GM06990 (cell line): ENCODE measurements around the gene HMCES.

Experiments
- DNase-seq: peaks from one replicate; pipeline ENCODE4 v3.0.0-alpha.2; 2011; ENCODE audit not compliant: insufficient read length; ENCODE audit errors: extremely low read depth
- H3K27me3 ChIP-seq: replicated peaks from 2 replicates; pipeline ENCODE4 v1.6.0; 2011; ENCODE audit warnings: low read length; ENCODE audit not compliant: control insufficient read depth, insufficient read depth
- H3K36me3 ChIP-seq: 2 replicates; pipeline ENCODE4 v1.5.1; 2011; ENCODE audit warnings: low read length; ENCODE audit not compliant: control insufficient read depth, insufficient read depth
- H3K4me3 ChIP-seq: replicated peaks from 2 replicates; pipeline ENCODE4 v1.5.1; 2011; ENCODE audit warnings: low read depth, mild to moderate bottlenecking, control low read depth, low read length
- TF ChIP-seq, protein P1 (sequence below): IDR thresholded peaks from 2 replicates; pipeline ENCODE4 v1.5.1; 2011; ENCODE audit warnings: low read length, control low read depth, mild to moderate bottlenecking, inconsistent platforms; ENCODE audit not compliant: insufficient read depth, poor library complexity, severe bottlenecking

Gene HMCES

DNA sequence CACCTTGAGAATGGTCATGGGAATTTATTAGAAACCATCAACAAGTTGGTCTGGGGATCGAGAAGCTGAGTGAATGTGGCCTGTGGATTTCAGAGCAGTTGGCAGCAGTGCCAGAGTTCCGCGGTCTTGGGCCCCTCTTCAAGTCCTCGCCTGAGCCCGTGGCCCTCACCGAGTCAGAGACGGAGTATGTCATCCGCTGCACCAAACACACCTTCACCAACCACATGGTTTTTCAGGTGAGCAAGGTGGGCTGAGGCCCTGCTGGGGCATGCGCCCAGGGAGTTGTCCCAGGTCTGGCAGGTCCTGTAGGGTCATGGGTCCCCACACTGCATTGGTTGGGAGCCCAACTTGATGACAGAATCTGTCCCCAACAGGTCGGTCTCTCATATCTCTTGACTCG, 7.0 kb upstream of the HMCES start:
- Histone ChIP-seq H3K27me3 (no peaks in the 10 kb centered on the region), H3K36me3 (peaks cover 39% of the 10 kb centered on the region), H3K4me3 (no peak overlapping the region)
- TF ChIP-seq, protein P1, sequence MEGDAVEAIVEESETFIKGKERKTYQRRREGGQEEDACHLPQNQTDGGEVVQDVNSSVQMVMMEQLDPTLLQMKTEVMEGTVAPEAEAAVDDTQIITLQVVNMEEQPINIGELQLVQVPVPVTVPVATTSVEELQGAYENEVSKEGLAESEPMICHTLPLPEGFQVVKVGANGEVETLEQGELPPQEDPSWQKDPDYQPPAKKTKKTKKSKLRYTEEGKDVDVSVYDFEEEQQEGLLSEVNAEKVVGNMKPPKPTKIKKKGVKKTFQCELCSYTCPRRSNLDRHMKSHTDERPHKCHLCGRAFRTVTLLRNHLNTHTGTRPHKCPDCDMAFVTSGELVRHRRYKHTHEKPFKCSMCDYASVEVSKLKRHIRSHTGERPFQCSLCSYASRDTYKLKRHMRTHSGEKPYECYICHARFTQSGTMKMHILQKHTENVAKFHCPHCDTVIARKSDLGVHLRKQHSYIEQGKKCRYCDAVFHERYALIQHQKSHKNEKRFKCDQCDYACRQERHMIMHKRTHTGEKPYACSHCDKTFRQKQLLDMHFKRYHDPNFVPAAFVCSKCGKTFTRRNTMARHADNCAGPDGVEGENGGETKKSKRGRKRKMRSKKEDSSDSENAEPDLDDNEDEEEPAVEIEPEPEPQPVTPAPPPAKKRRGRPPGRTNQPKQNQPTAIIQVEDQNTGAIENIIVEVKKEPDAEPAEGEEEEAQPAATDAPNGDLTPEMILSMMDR: no peak
- DNase-seq: no peak

DNA sequence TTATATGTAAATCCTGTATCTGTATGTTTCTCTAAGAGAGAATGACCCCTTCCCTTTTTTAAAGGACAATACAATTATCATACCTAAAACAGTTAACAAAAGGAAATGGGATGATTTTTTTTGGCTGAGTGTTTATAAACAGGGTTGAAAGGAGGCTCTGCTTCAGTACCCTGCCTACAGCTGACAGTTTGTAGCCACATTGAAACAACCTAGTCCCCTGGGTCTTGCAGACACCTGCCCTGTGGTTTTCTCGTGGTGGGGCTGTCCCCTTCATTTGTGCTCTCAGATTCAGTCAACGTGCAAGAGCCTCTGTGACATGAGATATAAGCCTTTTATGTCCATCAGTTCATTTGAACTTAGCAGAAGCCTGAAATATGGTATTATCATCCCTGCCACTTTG, 2.3 kb upstream of the HMCES start:
- H3K36me3 ChIP-seq: peaks cover 30% of the 10 kb centered on the region
- TF ChIP-seq, protein P1: no peak
- H3K27me3 ChIP-seq: no peaks in the 10 kb centered on the region
- DNase-seq: peak; percentile 66
- H3K4me3 ChIP-seq: no peak overlapping the region

DNA sequence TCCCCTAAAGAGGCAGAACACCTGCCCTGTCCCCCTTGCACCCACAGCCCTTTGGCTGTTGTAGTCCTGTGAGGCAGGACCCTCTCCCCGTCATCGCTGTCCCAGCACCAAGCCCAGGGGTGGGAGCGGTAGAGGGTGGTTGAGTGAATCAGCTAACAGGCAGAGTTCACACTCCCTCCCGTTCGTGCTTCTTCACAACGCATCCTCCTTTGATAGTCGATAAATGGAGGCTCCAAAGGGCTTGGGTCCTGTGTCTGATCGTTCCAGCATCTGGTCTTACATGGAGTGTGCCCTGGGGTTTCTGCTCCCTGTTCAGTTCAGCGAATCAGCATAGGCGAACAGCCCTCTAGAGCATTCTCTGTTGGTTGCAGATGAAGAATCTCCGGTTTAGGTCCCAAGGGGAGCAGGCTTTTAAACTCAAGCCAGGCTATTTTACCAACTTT, 820 bp upstream of the HMCES start:
- no peaks in the 10 kb centered on the region for H3K27me3 ChIP-seq
- DNase-seq: no peak
- no peak overlapping the region for H3K4me3 ChIP-seq
- TF ChIP-seq, protein P1: no peak
- peaks cover 22% of the 10 kb centered on the region for H3K36me3 ChIP-seq

DNA sequence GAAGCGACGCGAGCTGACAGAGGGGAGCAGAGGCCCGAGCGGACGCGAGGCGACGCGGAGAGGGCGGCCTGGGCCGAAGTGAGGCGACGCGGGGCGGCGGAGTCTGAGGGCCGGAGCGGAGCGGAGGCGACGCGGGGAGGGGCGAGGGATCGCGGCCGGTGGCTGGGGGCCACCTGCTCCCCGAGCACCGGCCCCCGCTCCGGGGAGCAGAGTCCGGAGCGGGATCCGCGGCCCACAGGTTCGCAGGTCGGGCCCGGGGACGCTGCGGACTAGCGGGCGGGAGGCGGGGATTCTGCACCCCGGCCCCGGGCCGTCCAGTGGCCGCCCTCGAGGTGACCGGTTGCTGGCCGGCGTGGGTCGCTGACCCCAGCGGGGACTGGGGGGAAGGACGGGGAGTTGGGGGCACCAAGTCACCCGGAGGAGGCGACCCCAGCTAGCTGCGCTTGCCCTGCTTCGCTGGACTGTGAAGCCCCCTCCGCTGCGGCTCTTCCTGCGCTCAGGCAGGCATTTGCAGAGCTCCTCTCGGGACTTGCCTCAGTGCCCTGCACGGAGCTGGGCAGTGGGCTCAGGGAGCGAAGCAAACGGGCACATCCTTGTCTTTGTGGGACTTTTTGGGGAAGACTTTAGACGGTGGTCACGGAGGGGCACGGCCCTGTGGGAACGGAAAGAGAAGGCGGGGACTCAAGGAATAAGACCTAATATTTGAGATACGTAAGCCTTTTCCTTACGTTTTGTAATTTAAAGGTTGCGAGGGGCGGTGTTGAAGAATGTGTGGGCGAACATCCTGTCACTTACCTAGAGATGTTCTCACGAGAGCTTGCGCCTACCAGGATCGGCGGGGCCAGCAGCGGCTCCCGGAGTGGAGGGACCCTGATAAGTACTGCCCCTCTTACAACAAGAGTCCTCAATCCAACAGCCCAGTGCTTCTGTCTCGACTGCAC, 566 bp downstream of the HMCES start:
- H3K36me3 ChIP-seq: peaks cover 18% of the 10 kb centered on the region
- H3K4me3 ChIP-seq: peak overlapping the region; percentile 91
- TF ChIP-seq, protein P1: no peak
- peak; percentile 68 for DNase-seq
- H3K27me3 ChIP-seq: no peaks in the 10 kb centered on the region

DNA sequence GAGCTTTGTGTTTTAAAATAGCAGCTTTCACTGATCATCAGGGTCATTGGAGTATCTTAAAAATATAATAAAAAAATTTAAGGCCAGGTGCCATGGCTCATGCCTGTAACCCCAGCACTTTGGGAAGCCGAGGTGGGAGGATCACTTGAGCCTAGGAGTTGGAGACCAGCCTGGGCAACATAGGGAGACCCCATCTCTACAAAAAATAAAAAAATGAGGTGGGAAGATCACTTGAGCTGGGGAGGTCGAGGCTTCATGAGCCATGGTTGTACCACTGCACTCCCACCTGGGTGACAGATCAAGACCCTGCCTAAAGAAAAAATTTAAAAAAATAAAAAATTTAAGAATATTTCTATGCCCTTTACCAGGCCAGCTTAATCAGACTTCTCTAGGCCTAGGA, 1.5 kb downstream of the HMCES start:
- H3K36me3 ChIP-seq: peaks cover 9% of the 10 kb centered on the region
- TF ChIP-seq, protein P1: no peak
- H3K4me3 ChIP-seq: peak overlapping the region; percentile 91; the same call in 1 of the 2 replicates
- no peaks in the 10 kb centered on the region for H3K27me3 ChIP-seq
- no peak for DNase-seq
